Measurements from ENCODE around the gene RIMBP2. TPM values are rescaled to one million over a fixed set of nuclear protein-coding genes. Genes with fewer than 3 reads are reported as not detected.

RIMBP2 gene
- total RNA-seq, 2 experiments from 2014 or later = not detected

GRCh38 chr12:130353081-130353480 is 363.0 kb downstream of the RIMBP2 start:
- intact Hi-C loops (cut with DNase I, micrococcal nuclease) = no loop called here

GRCh38 chr12:130351326-130351725 is 364.8 kb downstream of the RIMBP2 start:
- intact Hi-C loops (cut with DNase I, micrococcal nuclease) = no loop called here
- Mint-ChIP-seq H3K27me3 (peaks cover 26% of the 10 kb centered on the region), H3K36me3 (ENCODE audit: low read depth) (no peaks in the 10 kb centered on the region), H3K27ac (no peak overlapping the region), H3K4me1 (ENCODE audit: low read depth) (no peaks in the 10 kb centered on the region), H3K9me3 (no peaks in the 10 kb centered on the region), H3K4me3 (no peak overlapping the region)
- ATAC-seq (ENCODE audit: poor library complexity) = no peak
- POLR2A ChIA-PET = no interaction called here
- no peak for TF ChIP-seq CTCF (IDR thresholded peaks at IDR 0.05)
- H3K9me3 ChIP-seq (ENCODE audit: control insufficient read depth in 1 of 2, insufficient read depth in 1 of 2, low read length in 2 of 2) = no peaks in the 10 kb centered on the region
- no peaks in the 10 kb centered on the region for H3K36me3 ChIP-seq (ENCODE audit: insufficient read depth, low read length)
- H3K27ac ChIP-seq (ENCODE audit: low read depth in 1 of 2, low read length in 2 of 2) = no peak overlapping the region
- CTCF ChIA-PET = no interaction called here
- no peaks in the 10 kb centered on the region for H3K4me1 ChIP-seq (ENCODE audit: insufficient read depth, low read length)
- H3K4me3 ChIP-seq (ENCODE audit: low read length) = no peak overlapping the region
- no peak for DNase-seq
- H3K27me3 ChIP-seq (ENCODE audit: control insufficient read depth in 1 of 2, insufficient read depth in 2 of 2, low read length in 2 of 2) = peaks cover 3 to 5% of the 10 kb centered on the region in 2 experiments

More at GRCh38 chr12:130353081-130353480, 363.0 kb downstream of the RIMBP2 start:
- Histone ChIP-seq H3K4me3 (ENCODE audit: low read length) (no peak overlapping the region), H3K27me3 (ENCODE audit: control insufficient read depth in 1 of 2, insufficient read depth in 2 of 2, low read length in 2 of 2) (peaks cover 2 to 5% of the 10 kb centered on the region in 2 experiments), H3K36me3 (ENCODE audit: insufficient read depth, low read length) (no peaks in the 10 kb centered on the region), H3K9me3 (ENCODE audit: control insufficient read depth in 1 of 2, insufficient read depth in 1 of 2, low read length in 2 of 2) (no peaks in the 10 kb centered on the region), H3K4me1 (ENCODE audit: insufficient read depth, low read length) (no peaks in the 10 kb centered on the region), H3K27ac (ENCODE audit: low read depth in 1 of 2, low read length in 2 of 2) (no peak overlapping the region)
- no peaks in the 10 kb centered on the region for H3K9me3 Mint-ChIP-seq
- H3K4me3 Mint-ChIP-seq = no peak overlapping the region
- H3K36me3 Mint-ChIP-seq (ENCODE audit: low read depth) = no peaks in the 10 kb centered on the region
- ChIA-PET CTCF (no interaction called here), POLR2A (no interaction called here)
- H3K4me1 Mint-ChIP-seq (ENCODE audit: low read depth) = no peaks in the 10 kb centered on the region
- TF ChIP-seq CTCF (IDR thresholded peaks at IDR 0.05) = no peak
- ATAC-seq (ENCODE audit: poor library complexity) (no peak), DNase-seq (no peak)
- no peak overlapping the region for H3K27ac Mint-ChIP-seq
- H3K27me3 Mint-ChIP-seq = peaks cover 25% of the 10 kb centered on the region

GRCh38 chr12:130350715-130351114 is 365.4 kb downstream of the RIMBP2 start:
- H3K9me3 Mint-ChIP-seq = no peaks in the 10 kb centered on the region

More at GRCh38 chr12:130350715-130351114, 365.4 kb downstream of the RIMBP2 start:
- Histone ChIP-seq H3K27me3 (ENCODE audit: control insufficient read depth in 1 of 2, insufficient read depth in 2 of 2, low read length in 2 of 2) (peaks cover 3 to 5% of the 10 kb centered on the region in 2 experiments), H3K9me3 (ENCODE audit: control insufficient read depth in 1 of 2, insufficient read depth in 1 of 2, low read length in 2 of 2) (no peaks in the 10 kb centered on the region), H3K36me3 (ENCODE audit: insufficient read depth, low read length) (no peaks in the 10 kb centered on the region), H3K4me1 (ENCODE audit: insufficient read depth, low read length) (no peaks in the 10 kb centered on the region), H3K27ac (ENCODE audit: low read depth in 1 of 2, low read length in 2 of 2) (no peak overlapping the region), H3K4me3 (ENCODE audit: low read length) (no peak overlapping the region)
- peaks cover 26% of the 10 kb centered on the region for H3K27me3 Mint-ChIP-seq
- no peaks in the 10 kb centered on the region for H3K36me3 Mint-ChIP-seq (ENCODE audit: low read depth)
- no peak overlapping the region for H3K4me3 Mint-ChIP-seq
- no peak for DNase-seq
- no peak for ATAC-seq (ENCODE audit: poor library complexity)
- CTCF ChIA-PET = no interaction called here
- POLR2A ChIA-PET = no interaction called here
- H3K27ac Mint-ChIP-seq = no peak overlapping the region
- intact Hi-C loops (cut with DNase I, micrococcal nuclease) = no loop called here
- TF ChIP-seq CTCF (IDR thresholded peaks at IDR 0.05) = no peak
- no peaks in the 10 kb centered on the region for H3K4me1 Mint-ChIP-seq (ENCODE audit: low read depth)
